Measurements from ENCODE around the gene MYH11.
"Not testable (repeated sequence)": the region's sequence is repeated elsewhere in the genome, so short reads cannot be mapped to it uniquely, and the experiment has no call there.

Gene MYH11

DNA sequence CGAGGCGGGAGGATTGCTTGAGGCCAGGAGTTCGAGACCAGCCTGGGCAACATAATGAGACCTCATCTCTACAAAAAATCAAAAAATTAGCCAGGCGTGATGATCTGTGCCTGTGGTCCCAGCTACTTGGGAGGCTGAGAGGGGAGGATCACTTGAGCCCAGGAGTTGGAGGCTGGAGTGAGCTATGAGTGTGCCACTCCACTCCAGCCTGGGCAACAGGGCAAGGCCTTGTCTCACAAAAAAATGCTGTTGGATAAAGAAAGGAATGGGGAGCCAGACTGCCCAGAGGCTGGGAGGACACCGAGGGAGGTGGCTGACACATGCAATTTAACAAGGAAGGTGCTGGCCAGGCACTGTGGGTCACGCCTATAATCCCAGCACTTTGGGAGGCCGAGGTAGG lies 47.5 kb downstream of the MYH11 start:
- not testable (repeated sequence) for DNase-seq (ENCODE audit: low read depth in 2 of 2)

DNA sequence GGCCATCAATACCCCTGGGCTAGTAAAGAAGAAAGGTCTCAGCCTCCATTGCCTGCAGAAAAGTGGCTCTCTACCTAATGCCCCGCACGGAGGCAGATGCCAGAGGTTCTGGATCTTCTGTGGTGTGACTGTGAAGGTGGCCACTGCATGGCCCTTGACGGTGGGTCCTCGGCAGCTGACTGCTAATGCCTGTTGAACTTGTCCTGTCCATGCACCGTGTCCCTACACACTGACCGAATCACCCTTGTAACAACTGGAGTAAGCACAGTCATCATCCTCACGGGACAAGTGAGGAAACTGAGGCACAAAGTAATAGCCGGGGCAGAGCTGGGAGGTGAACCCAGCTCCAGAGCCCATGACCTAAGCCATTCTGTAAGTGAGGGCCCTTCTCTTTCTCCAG lies 48.8 kb downstream of the MYH11 start:
- DNase-seq (ENCODE audit: low read depth in 2 of 2), result no peak

DNA sequence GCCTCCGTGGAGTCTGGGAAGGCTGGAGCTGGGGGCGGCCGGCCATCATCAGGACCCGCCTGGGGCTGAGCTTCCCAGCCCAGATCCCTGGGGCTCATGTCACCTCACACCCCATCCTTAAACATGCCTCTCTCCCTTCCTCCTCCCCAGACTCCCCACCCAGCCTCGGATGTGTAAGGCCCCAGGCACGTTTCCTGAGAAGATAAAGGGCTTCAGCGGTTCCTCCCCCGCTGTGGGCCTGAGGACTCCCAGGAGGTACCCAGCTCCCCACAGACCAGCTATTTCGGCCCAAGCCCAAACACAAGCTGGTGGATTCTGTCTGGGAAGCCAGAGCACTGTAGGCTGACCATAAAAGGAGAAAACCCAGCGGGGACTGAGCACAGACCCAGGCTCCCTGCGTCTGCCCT lies 49.2 kb downstream of the MYH11 start:
- no peak for DNase-seq (ENCODE audit: low read depth in 2 of 2)

DNA sequence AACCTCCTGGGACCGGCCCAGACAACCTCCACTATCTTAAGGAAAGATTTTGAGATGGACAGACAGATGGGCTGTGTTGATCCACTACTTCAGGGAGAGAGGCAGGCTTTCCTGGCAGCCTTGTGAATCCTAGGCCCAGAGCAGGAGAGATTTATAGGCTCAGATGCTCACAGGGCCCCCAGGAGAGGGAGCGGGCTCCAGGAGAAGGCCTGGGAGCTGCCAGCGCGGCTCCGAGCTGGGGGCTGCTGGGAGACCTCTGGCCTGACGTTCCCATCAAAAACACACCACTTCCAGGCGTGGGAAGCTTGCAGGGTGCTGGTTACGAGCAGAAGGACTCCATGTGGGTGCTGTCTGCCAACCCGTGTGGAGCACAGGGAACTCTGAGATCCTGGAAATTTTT lies 53.2 kb downstream of the MYH11 start:
- no peak for DNase-seq (ENCODE audit: low read depth in 2 of 2)

- DNase-seq (ENCODE audit: low read depth in 2 of 2), result no peak
Observed at GRCh38 chr16:15799851-15800495, 56.9 kb downstream of the MYH11 start.

DNA sequence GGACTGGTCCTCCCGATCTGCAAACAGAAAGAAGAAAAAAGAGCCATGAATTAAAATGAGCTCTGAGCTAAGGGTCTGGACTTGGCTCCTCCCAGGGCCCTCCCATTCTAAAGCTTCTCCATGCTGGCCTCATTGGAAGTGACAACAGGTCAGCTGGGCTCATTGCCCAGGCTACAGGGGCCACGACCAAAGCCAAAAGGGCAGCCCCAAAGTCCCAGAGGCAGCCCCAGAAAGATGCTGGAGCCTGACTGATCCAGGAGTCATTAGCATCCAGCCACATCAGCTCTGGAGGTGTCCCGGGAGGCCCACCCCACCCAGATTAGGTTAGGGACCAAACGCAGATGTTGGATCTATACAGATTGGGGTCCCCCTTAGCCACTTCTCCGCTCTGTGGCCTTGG lies 58.2 kb downstream of the MYH11 start:
- no peak for DNase-seq (ENCODE audit: low read depth in 2 of 2)

DNA sequence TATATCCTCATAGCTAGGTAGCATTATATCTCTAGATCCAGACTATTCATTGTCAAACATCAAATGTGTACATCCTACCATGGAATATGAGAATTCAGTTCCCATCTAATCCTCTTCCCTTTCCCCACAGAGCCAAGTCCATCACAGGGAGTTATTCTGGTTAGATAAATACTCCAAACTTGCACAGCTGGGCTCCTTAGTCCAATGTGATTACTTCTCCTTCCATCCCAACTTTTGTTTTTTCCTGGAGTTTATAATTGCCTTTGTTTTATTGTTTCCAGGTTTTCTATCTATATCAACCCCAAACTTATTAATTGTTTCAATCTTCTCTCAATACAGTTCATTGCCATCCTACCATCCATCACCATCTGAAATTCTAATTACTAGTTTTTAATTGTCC lies 59.9 kb downstream of the MYH11 start:
- no peak for DNase-seq (ENCODE audit: low read depth in 2 of 2)

DNA sequence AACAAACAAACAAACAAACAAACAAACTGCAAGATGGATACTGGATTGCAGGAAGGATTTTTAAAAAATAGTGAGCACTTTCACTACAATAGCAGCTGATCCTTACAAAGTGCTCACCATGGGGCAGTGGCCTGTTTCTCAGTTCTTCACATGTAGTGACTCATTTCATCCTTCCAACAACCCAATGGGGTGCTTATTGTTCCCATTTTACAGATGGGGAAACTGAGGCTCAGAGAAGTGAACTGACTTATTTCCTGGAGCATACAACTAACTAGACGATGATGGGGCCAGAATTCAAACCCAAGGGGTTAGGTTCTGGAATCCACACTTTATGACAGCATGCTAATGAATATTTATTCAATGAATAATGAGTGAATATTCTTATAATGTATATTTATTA lies 61.2 kb downstream of the MYH11 start:
- DNase-seq (ENCODE audit: low read depth in 2 of 2), result no peak

DNA sequence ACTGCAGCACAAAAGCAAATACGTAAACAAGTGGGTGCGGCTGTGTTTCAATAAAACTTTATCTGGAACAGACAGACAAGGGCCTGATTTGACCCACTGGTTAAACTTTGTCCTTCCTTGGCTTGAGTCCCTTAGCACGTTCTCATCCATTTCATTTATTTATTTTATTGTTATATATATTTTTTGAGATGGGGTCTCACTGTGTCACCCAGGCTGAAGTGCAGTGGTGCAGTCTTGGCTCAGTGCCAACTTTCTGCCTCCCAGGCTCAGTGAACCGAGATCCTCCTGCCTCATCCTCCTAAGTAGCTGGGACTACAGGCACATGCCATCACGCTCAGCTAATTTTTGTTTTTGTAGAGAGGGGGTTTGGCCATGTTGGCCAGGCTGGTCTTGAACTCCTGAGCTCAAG lies 64.3 kb downstream of the MYH11 start:
- no peak for DNase-seq (ENCODE audit: low read depth in 2 of 2)

DNA sequence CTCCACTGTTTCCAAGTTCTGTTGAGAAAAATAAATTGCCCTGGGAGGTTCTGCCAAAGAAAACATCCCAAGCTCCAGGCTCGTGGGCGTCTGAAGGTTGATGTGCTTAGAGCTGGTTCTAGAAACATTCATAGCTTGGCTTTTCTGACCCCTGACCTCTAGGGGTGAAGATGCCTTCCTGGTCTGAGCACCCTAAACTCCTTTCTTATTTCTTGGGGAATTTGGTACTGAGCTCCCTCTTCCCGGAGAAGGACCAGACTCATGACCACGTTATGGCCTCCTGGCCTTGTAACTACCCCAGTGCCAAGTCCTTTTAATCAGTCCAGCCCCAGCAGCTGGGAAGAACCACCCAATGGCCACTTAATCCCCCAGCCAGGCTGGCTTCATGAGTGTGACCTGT lies 66.4 kb downstream of the MYH11 start:
- no peak for DNase-seq (ENCODE audit: low read depth in 2 of 2)

GRCh38 chr16:15789816-15790215 lies 67.0 kb downstream of the MYH11 start:
- DNase-seq (ENCODE audit: low read depth in 2 of 2), result not testable (repeated sequence)

DNA sequence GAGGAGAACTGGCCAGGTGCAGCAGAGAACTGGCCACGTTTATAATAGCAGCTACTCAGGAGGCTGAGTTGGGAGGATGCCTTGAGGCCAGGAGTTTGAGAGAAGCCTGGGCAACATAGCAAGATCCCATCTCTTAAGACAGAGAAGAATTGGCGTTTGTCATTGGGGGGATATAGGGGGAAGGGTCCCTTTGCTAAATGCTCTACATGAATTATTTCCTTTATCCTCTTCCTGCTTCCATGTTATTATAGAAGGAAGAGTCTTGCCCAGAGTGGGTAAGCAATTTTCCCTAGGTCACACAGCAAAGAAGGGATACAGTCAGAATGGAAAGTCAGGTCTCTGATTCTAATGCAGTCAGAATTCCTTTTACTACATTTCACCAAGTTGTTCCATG lies 68.0 kb downstream of the MYH11 start:
- no peak for DNase-seq (ENCODE audit: low read depth in 2 of 2)

GRCh38 chr16:15786501-15786900 lies 70.3 kb downstream of the MYH11 start:
- DNase-seq (ENCODE audit: low read depth in 2 of 2), result no peak

DNA sequence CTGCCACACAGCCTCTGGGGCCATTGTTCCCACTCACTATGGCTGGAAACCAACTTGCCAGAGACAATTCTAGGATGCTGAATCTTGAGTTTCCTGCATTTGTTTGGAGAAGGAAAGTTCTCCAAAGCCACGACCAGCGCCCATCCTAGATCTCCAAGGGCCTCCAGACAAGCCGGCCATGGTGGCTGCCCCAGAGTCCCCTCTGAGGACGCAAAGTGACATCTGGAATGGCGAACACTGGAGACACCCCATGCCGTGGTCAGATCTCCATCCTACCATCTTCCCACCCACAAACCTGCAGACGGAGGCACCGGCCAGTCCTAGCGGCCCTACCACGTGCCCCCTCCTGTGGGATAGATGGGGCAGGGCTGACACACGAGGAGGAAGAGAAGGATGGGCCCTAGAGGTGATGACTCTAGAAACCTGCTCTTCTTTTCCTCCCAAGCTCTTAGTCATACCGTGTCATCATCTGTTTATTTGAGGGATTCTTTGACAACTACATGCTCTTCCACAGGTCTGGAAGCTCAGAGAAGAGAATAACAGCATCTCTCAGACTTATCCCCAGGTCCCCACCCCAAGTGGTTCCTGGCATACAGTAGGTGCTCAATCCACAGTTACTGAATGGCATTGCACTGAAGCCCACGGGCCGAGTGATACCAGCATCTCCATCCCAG lies 71.3 kb downstream of the MYH11 start:
- no peak for DNase-seq (ENCODE audit: low read depth in 2 of 2)

DNA sequence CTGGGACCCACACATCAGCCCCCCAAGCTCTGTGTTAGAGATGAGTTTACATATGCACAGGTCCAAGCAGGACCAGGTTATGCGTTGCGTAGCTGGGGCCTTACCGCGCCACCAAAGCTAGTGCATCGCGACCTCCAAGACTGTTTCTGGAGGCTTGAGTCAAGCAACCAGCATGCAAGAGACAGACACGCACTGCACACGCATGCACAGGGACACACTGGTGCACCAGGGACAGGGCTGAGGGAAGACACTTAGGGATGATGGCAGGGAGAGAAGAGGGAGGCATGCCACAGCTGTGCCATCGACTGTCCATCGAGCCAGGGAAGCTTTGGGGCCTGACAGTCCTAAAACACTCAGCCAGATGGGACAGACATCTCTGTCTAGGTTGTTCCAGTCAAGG lies 72.8 kb downstream of the MYH11 start:
- DNase-seq (ENCODE audit: low read depth in 2 of 2), result no peak

GRCh38 chr16:15782573-15783365 lies 74.1 kb downstream of the MYH11 start:
- no peak for DNase-seq (ENCODE audit: low read depth in 2 of 2)

GRCh38 chr16:15781650-15782049 lies 75.2 kb downstream of the MYH11 start:
- DNase-seq (ENCODE audit: low read depth in 2 of 2), result no peak

GRCh38 chr16:15780805-15781204 lies 76.0 kb downstream of the MYH11 start:
- no peak for DNase-seq (ENCODE audit: low read depth in 2 of 2)

GRCh38 chr16:15779664-15780351 lies 77.0 kb downstream of the MYH11 start:
- no peak for DNase-seq (ENCODE audit: low read depth in 2 of 2)

DNA sequence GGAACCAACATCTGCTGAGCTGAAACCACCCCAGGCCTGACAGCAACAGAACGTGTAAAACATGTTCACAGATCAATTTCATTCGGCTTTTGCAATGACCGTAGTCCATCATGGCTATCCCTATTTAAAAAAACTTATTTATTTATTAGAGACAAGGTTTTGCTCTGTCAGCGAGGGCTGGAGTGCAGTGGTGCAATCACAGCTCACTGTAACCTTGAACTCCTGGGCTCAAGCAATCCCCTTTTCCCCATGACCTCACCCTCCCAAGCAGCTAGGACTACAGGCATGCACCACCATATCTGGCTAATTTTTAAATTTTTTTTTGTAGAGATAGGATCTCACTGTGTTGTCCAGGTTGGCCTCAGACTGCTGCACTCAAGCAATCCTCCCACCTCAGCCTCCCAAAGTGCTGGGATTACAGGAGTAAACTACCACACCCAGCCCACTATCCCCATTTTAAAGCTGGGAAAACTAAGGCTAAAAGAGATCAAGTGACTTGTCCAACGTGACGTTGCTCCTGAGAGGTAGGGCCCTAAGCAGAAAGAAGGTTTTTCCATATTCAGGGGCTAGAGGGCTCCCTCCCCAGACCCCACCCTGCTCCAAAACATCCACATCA lies 77.7 kb downstream of the MYH11 start:
- DNase-seq (ENCODE audit: low read depth in 2 of 2), result no peak

DNA sequence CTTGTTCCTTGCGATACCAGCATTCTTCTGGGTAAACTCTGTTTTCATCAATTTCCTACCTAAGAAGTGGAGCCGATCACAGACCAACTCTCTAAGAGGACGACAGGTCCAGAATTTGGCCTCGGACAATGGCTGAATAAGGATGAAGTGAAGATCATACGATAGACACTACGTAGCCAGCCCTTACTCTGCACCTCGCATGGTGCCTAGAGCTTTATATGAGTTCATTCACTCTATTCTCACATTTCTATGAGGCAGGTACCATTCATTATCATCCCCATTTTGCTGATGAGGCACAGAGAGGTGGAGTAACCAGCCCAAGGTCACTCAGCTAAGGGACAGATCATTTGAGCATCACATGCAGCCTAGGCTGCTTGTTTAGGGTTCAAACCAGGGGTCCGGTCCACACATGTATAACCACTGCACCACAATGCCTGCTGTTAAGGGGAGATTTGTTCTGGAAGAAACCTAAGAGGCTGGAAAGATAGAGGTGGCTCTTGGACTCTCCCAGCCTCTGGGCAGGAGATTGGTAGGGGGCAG lies 78.6 kb downstream of the MYH11 start:
- DNase-seq (ENCODE audit: low read depth in 2 of 2), result no peak

Data from stimulated activated CD8-positive, alpha-beta memory T cell treated with anti-CD3 and anti-CD28 coated beads, Interleukin-15, amount 100 ng/mL, for 4 hours (primary cell).